NCI-H2029 (cell line): ENCODE data around the gene AWAT1.
"Not testable (repeated sequence)": the region's sequence is repeated elsewhere in the genome, so short reads cannot be mapped to it uniquely, and the experiment has no call there.

Source experiments
- DNase-seq: peaks from one replicate; lab custom pipeline; 2025; lab: John Stamatoyannopoulos, UW

The AWAT1 gene

GRCh38 chrX:70234355-70234754 lies at the start of gene AWAT1:
Gene AWAT1 (plus strand): TSS chrX:70234655. CDS start chrX:70234696, 41 bp downstream.
- no peak for DNase-seq

GRCh38 chrX:70190225-70190624 lies 44.2 kb upstream of the AWAT1 start:
- DNase-seq = no peak

GRCh38 chrX:70196961-70197720 lies 37.3 kb upstream of the AWAT1 start:
- peak; percentile 52 for DNase-seq

GRCh38 chrX:70201732-70202131 lies 32.7 kb upstream of the AWAT1 start:
- DNase-seq = no peak

GRCh38 chrX:70208479-70208878 lies 26.0 kb upstream of the AWAT1 start:
- DNase-seq = peak; percentile 8

- not testable (repeated sequence) for DNase-seq
These were observed 24.9 kb upstream of the AWAT1 start for GRCh38 chrX:70209570-70209969.

- peak; percentile 90 for DNase-seq
These were observed 14.3 kb upstream of the AWAT1 start for GRCh38 chrX:70219938-70220764.

- DNase-seq = no peak
These were observed 8.4 kb upstream of the AWAT1 start for GRCh38 chrX:70226048-70226447.

GRCh38 chrX:70226687-70227086 lies 7.8 kb upstream of the AWAT1 start:
- DNase-seq = no peak

GRCh38 chrX:70231666-70232065 lies 2.8 kb upstream of the AWAT1 start:
- DNase-seq = no peak

- DNase-seq = no peak
These were observed 6.3 kb downstream of the AWAT1 start for GRCh38 chrX:70240751-70241150.

- DNase-seq = no peak
These were observed 7.0 kb downstream of the AWAT1 start for GRCh38 chrX:70241501-70241900.

- not testable (repeated sequence) for DNase-seq
These were observed 9.1 kb downstream of the AWAT1 start for GRCh38 chrX:70243601-70244000.

GRCh38 chrX:70244881-70245280 lies 10.4 kb downstream of the AWAT1 start:
- no peak for DNase-seq

- no peak for DNase-seq
These were observed 12.8 kb downstream of the AWAT1 start for GRCh38 chrX:70247252-70247651.

GRCh38 chrX:70252491-70252890 lies 18.0 kb downstream of the AWAT1 start:
- DNase-seq = no peak

- no peak for DNase-seq
These were observed 19.1 kb downstream of the AWAT1 start for GRCh38 chrX:70253377-70254062.

GRCh38 chrX:70254063-70254400 lies 19.6 kb downstream of the AWAT1 start:
- no peak for DNase-seq

GRCh38 chrX:70254909-70255308 lies 20.5 kb downstream of the AWAT1 start:
- DNase-seq = no peak

- no peak for DNase-seq
These were observed 21.0 kb downstream of the AWAT1 start for GRCh38 chrX:70255452-70255851.

- DNase-seq = no peak
These were observed 23.2 kb downstream of the AWAT1 start for GRCh38 chrX:70257423-70258288.

GRCh38 chrX:70260104-70260503 lies 25.6 kb downstream of the AWAT1 start, which contains the start of gene P2RY4:
Gene P2RY4 (minus strand): TSS chrX:70260204. CDS start chrX:70259624, 580 bp downstream.
- no peak for DNase-seq
